ENCODE results near the gene PGA4.

- no peak for TF ChIP-seq POLR2A (IDR thresholded peaks at IDR 0.05)
- no peak for TF ChIP-seq CTCF (IDR thresholded peaks at IDR 0.05)
- no peak for TF ChIP-seq POLR2AphosphoS5 (IDR thresholded peaks at IDR 0.05)
These were observed 47.9 kb upstream of the PGA4 start for GRCh38 chr11:61174273-61174672.
